PFSK-1 (cell line): Measurements from ENCODE around the gene TMEM61.

ENCODE experiments used
- FOXP2 ChIP-seq: optimal IDR thresholded peaks from 2 replicates; pipeline ENCODE3; 2011; ENCODE audit warnings: borderline replicate concordance, control low read depth, inconsistent platforms; ENCODE audit not compliant: insufficient read depth; ENCODE audit errors: extremely low read length, extremely low read depth
- POLR2AphosphoS5 ChIP-seq: IDR thresholded peaks from 2 replicates; pipeline ENCODE4 v1.6.1; 2012; ENCODE audit warnings: low read depth, mild to moderate bottlenecking, control low read depth, low read length, moderate library complexity
- SIN3A ChIP-seq: IDR thresholded peaks from 2 replicates; pipeline ENCODE4 v1.6.1; 2012; ENCODE audit warnings: mild to moderate bottlenecking, low read length, moderate library complexity, borderline replicate concordance; ENCODE audit not compliant: insufficient read depth
- TAF1 ChIP-seq: IDR thresholded peaks from 2 replicates; pipeline ENCODE4 v1.6.1; 2012; ENCODE audit warnings: low read length, control low read depth, borderline replicate concordance; ENCODE audit not compliant: insufficient read depth
- TF ChIP-seq, protein P1 (sequence below), 2 experiments: IDR thresholded peaks; 2 replicates each; pipeline versions ENCODE4 v1.6.1 to v1.8.0; 2011 to 2012; ENCODE audit warnings: low read depth in 2 of 2, low read length in 2 of 2, control low read depth in 1 of 2, inconsistent platforms in 1 of 2, mild to moderate bottlenecking in 1 of 2, moderate library complexity in 1 of 2; ENCODE audit not compliant: insufficient read depth in 1 of 2

TMEM61 gene

DNA sequence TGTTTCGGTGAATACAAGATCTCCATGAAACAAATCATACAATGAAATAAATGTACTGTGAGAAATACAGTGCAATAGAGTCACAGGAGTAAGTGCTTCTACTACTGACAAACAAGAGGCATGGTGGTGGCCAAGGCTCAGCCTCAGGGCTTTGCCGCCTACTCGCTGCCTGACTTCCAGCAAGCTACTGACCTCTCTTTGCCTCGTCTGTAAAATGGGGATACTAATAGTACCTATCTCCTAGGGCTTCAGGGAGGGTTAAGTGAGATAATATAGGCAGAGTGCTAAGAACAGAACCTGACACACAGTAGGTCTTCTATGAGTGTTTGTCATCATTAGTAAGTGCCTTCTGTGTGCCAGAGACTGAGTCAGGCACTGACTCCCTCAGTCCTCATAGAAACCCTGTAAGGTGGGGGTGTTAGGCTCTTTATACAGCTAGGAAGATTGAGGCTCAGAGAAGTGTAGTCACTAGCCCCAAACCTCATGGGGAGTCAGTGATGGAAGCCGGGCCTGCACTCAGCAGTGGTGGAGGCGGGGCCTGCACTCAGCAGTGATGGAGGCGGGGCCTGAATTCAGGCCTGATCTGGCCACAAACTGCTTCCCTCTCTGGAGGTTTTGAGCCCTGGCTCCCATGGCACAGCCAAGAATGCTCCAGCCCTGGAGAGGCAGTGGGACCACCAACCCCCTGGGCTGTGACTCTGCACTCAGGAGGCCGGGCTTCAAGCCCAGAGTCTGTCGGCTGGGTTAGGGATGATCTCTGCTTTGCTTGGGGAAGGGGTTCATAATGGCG lies 25.1 kb downstream of the TMEM61 start:
- no peak for TF ChIP-seq FOXP2
- no peak for TF ChIP-seq TAF1
- TF ChIP-seq SIN3A = no peak
- no peak for TF ChIP-seq POLR2AphosphoS5
- TF ChIP-seq, protein P1, sequence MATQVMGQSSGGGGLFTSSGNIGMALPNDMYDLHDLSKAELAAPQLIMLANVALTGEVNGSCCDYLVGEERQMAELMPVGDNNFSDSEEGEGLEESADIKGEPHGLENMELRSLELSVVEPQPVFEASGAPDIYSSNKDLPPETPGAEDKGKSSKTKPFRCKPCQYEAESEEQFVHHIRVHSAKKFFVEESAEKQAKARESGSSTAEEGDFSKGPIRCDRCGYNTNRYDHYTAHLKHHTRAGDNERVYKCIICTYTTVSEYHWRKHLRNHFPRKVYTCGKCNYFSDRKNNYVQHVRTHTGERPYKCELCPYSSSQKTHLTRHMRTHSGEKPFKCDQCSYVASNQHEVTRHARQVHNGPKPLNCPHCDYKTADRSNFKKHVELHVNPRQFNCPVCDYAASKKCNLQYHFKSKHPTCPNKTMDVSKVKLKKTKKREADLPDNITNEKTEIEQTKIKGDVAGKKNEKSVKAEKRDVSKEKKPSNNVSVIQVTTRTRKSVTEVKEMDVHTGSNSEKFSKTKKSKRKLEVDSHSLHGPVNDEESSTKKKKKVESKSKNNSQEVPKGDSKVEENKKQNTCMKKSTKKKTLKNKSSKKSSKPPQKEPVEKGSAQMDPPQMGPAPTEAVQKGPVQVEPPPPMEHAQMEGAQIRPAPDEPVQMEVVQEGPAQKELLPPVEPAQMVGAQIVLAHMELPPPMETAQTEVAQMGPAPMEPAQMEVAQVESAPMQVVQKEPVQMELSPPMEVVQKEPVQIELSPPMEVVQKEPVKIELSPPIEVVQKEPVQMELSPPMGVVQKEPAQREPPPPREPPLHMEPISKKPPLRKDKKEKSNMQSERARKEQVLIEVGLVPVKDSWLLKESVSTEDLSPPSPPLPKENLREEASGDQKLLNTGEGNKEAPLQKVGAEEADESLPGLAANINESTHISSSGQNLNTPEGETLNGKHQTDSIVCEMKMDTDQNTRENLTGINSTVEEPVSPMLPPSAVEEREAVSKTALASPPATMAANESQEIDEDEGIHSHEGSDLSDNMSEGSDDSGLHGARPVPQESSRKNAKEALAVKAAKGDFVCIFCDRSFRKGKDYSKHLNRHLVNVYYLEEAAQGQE (IDR thresholded peaks at IDR 0.05; ENCODE audit: insufficient read depth in 1 of 2, low read depth in 2 of 2, low read length in 2 of 2) = no peak

DNA sequence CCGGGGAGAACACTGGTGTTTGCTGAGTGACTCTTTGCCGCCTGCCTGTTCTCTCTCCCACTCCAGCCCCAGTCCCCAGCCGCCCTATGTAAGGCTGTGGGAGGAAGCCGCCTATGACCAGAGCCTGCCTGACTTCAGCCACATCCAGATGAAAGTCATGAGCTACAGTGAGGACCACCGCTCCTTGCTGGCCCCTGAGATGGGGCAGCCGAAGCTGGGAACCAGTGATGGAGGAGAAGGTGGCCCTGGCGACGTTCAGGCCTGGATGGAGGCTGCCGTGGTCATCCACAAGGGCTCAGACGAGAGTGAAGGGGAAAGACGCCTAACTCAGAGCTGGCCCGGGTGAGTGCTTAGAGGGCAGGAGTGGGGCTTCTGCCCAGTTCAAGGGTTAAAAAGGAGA lies 26.5 kb downstream of the TMEM61 start:
- no peak for TF ChIP-seq SIN3A
- TF ChIP-seq, protein P1 (IDR thresholded peaks at IDR 0.05; ENCODE audit: insufficient read depth in 1 of 2, low read depth in 2 of 2, low read length in 2 of 2) = no peak
- no peak for TF ChIP-seq TAF1
- no peak for TF ChIP-seq FOXP2
- no peak for TF ChIP-seq POLR2AphosphoS5

DNA sequence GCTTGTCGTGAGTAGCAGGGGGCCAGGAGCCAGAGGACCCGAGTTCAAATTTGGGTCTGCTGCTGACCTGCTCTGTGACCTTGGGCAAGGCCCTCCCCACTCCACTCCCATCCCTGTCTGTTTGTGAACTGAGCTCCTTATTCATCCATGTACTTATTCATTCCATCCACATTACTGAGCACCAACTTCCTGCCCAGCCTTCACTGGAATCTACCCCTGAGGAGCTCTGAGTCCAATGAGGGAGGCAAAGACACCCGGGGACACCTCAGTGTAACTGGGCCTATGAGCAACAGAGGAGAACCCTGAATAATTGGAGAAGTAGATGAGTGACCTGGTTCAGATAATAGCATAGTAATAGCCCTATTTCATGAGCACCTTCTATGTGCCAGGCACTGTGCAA lies 27.2 kb downstream of the TMEM61 start:
- TF ChIP-seq, protein P1 (IDR thresholded peaks at IDR 0.05; ENCODE audit: insufficient read depth in 1 of 2, low read depth in 2 of 2, low read length in 2 of 2) = no peak
- no peak for TF ChIP-seq POLR2AphosphoS5
- TF ChIP-seq SIN3A = no peak
- no peak for TF ChIP-seq TAF1
- TF ChIP-seq FOXP2 = no peak

DNA sequence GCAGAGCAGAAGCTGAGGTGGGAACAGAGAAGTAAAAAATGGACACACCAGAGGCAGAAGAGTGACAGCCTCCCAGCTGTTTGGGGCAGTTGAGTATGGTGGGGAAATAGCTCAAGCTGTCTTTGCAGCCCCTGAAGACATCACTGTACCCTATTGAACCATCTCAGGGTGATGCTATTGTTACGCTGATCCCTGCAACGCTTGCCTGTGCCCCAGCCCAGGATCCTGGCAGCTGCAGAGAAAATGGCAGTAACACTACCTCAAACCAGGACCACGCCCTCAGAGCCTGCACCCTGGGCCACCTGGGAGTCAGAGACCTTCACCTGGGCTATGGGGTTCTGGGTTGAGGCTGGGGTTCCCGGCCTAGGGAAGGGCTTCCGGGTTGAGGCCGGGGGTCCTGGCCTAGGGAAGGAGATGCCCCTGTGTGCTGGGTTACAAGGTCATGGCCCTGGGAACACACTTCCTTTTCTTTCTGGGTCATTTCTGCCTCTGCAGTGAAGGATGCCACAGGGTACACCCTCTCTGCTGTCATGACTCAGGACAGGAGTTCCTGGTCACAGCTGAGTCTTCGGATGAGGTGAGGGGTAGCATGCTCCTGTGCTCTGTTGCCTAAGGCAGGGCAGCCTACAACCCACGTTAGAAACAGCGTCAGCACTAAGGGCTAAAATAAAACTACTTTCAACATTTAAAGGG lies 29.9 kb downstream of the TMEM61 start:
- TF ChIP-seq, protein P1 (IDR thresholded peaks at IDR 0.05; ENCODE audit: insufficient read depth in 1 of 2, low read depth in 2 of 2, low read length in 2 of 2) = no peak
- TF ChIP-seq TAF1 (no peak), FOXP2 (no peak), SIN3A (no peak), POLR2AphosphoS5 (no peak)

DNA sequence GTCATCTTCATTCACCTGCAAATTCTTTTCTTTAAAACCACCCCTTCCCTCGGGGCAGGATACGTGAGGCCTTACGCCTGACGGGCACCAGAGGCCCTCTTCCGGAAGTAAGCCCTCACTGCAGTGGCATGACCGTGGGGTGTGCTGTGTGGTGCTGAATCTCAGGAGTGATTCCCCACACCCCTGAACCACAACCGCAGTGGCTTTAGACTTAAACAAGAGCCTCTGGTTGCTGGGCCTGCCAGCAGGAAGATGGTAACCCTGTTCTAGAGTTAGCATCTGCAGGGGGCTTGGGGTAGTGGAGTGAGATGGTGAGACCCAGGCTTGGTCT lies 30.4 kb downstream of the TMEM61 start:
- TF ChIP-seq, protein P1 (IDR thresholded peaks at IDR 0.05; ENCODE audit: insufficient read depth in 1 of 2, low read depth in 2 of 2, low read length in 2 of 2) = no peak
- TF ChIP-seq POLR2AphosphoS5 (no peak), TAF1 (no peak), SIN3A (no peak), FOXP2 (no peak)
